Daoy (cell line): ENCODE measurements around the gene IGF2BP3. TPM values are rescaled to one million over a fixed set of nuclear protein-coding genes. Genes with fewer than 3 reads are reported as not detected.

Experiments
- DNase-seq: peaks from one replicate; pipeline ENCODE4 v3.0.0-alpha.2; 2015; ENCODE audit warnings: low read depth
- total RNA-seq: library from RNA; depleted of rRNA; stranded (reverse); fragments of >200 nt; shearing (Covaris generic); gene quantifications from 2 replicates; pipeline ENCODE4 v1.2.3, GENCODE V29; 2014

The IGF2BP3 gene
- total RNA-seq, 1 experiment from 2014 or later = 277 TPM

DNA sequence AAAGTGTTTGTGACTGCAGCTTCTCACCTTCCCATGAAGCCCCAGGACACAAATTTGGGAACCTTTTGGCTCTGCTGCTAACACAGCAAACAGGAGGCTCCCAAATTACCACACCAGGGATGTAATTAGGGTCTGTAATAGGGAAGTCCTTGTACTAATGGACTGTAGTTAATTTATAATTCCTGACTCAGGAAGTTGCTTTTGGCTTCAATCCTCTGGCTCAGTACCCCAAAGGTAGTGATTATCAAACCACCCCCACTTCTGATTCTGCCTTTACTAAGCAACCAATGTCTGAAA is 174.9 kb downstream of the IGF2BP3 start:
- no peak for DNase-seq

DNA sequence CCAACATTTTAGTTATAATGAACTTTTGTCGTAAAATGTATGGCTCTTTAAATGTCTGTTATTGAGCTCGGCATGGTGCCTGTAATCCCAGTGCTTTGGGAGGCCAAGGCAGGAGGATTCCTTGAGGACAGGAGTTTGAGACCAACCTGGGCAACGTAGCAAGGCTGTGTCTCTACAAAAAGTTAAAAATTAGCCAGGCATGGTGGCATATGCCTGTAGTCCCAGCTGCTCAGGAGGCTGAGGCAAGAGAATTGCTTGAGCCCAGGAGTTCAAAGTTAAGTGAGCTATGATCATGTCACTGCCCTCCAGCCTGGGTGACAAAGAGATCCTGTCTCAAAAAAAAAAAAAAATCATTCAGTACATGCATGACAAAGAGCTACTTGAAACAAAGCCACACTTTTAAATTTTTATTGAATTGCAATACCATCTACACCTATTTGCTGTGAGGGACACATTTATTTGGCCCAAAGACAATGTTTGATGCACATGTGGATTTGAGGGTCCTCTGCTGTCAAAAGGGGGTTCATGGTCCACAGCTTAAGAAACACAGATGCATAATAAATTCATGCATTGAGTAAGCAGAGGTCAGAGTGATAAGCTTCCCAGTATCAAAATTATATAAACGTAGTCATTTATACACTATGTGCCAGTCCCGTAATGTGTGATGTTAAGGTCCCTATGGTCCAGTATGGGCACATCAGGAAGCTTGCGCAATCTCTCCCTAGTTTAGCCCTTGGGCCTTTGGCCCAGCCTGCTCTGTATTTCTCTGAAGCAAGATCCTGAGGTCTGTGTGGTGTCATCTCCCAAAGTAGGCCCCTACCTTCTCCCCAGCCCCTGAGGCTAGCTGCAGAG is 175.5 kb downstream of the IGF2BP3 start:
- DNase-seq = no peak

DNA sequence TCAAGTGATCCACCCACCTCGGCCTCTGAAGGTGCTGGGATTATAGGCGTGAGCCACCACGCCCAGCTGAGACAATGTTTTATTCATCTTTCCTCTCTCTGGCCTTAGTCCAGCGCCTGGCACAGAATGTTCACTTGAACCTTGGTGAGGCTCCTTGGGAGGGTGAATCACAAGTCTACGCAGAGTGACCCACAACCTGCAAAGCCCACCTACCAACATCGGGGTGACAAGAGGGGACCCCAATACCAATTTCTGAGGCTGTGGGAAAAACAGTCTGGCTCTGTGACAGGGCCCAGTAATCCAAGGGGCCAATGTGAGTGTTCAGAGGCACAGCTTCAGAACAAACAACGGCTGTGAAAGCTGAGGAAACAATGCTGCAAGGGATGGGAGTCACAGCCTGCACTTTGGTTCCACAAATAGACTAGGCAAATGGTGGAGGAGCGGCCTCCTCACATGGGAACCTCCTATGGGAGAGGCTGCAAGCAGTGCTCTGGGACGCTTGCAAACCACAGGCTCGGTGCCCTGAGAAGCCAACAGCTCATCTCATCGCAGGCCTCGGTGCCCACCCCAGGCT is 176.7 kb downstream of the IGF2BP3 start:
- DNase-seq = no peak

DNA sequence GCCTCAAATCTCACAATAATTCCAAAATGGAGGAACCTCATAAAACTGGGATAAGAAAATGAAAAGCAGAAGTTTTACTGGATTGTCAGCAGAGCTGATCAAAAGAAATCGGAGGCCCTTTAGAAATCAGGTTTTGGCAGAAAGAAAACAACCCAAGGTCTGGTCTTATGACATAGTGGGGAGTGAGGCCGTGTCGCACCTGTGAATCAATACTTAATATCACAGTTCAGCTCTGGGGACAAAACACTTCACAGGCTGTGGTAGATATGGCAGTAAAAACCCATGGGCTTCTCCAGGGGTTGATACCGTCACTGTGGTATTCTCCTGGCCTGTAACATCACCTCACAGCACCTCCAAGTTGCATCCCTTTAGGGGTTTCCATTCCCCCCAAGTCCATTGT is 177.7 kb downstream of the IGF2BP3 start:
- DNase-seq = no peak

DNA sequence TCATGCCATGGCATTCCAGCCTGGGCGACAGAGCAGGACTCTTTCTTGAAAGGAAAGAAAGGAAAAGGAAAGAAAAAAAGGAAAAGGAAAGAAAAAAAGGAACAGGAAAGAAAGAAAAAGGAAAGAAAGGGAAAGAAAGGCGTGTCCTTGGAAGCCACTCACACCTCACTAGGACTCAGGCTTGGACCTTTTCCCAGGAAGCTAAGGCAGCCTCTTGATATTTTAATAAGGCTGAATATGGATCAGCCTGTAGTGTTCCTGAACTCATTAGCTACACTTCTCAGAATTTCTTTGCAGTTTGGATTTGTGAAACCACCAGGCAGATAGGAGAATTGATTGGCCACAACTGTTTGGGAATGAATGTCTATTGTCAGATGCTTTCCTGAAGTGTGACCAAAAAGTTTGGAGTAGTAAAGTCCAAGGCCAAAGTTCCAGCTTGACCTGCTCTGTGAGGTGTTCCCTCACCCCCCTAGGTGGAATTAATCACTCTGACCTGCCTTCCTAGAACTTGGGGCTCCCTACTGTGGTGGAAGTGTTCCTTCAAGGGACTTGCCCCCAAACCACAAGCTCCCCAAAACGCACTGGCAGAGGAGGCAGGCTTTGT is 178.2 kb downstream of the IGF2BP3 start:
- no peak for DNase-seq

DNA sequence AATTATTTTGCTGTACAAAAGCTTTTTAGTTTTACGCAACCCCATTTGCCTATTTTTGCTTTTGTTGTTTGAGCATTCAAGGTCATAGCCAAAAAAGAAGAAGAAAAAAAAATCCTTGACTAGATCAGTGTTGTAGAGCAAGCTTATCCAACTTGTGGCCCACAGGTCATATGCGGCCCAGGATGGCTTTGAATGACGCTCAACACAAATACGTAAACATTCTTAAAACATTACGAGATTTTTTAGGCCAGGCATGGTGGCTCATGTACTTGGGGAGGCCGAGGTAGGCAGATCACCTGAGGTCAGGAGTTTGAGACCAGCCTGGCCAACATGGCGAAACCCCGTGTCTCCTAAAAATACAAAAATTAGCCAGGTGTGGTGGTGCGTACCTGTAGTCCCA is 179.3 kb downstream of the IGF2BP3 start:
- DNase-seq = no peak

DNA sequence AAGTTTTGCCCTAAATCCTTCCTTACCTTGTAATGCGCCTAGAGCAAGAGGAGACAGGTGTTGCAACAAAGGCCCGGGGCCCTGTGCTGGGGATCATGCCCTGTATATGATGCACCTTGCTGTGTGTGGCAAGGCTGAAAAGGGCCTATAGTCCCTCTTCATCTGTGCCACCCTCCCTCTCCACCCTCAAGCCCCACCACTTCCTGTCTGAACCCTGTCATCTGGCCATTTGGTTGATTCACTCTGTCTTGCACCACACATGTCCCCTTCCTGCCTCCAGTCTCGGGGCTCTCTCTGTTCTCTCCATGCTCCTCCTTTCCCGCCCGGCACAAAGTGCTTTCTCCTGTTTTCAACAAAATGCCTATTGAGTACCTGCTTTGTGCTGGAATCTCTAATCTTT is 182.7 kb downstream of the IGF2BP3 start:
- no peak for DNase-seq

DNA sequence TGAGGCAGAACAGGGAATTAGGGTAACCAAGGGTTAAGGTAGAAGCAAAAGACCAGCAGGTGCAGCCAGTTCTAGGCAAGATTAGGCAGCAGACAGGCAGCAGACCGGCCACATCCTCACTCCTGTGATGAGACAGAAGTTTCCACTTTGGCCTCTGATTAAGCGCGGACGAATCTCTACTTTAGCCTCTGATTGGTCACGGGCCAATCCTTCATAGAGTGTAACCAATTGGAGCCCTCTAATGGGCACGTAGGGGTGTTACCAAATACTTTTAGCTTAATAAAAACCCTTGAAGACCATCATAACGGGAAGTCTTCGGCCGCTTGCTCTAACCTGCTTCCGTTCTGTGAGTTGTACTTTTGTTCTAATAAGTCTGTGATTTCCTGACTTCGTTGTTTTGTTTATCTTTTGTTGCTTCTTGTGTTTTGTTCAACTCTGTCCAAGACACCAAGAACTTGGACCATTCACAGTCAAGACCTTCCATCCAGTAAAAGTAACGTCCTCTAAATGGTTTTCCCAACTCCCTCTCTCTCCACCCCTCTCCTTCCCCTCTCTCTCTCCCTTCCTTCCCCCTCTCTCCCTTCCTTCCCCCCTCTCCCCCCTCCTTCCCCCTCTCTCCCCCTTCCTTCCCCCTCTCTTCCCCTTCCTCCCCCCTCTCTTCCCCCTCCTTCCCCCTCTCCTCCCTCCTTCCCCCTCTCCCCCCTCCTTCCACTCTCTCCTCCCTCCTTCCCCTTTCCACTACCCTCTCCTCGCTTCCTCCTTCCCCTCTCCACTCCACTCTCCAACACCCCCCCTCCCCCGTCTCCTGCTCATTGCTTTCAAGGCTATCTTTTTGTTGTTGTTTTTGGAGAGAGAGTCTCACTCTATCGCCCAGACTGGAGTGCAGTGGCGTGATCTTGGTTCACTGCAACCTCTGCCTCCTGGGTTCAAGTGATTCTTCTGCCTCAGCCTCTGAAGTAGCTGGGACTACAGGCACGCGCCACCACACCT is 184.3 kb downstream of the IGF2BP3 start:
- DNase-seq = no peak

DNA sequence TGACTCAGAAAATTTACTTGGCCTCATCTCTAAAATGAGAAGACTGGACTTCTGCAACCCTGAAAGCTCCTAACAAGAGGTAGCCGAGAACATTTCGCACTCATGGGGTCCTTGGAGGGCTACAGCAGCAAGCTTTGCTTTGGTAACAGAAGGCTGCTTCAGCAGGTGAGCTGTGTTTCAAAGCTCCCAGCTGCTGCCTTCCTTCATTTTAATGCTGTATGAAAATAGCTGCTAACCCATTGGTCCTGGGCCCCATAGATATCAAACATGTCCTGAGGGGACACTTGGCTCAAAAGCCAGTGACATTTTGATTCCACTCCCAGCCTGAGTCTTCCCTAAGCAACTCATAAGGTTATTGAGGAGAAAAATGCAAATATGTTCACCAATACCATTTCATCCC is 185.4 kb downstream of the IGF2BP3 start:
- no peak for DNase-seq

DNA sequence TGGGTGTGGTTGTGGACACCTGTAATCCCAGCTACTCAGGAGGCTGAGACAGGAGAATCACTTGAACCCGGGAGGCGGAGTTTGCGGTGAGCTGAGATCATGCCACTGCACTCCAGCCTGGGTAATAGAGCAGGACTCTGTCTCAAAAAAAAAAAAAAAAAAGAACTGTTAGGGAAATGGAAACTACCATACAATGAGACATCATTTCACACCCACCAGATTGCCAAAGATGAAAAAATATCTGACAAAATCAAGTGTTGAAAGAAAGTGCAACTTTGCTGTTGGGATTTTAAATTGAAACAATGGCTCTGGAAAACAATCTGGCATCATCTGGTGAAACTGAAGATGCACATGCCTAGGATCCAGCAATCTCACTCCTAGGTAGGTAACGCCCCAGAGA is 187.2 kb downstream of the IGF2BP3 start:
- DNase-seq = no peak

DNA sequence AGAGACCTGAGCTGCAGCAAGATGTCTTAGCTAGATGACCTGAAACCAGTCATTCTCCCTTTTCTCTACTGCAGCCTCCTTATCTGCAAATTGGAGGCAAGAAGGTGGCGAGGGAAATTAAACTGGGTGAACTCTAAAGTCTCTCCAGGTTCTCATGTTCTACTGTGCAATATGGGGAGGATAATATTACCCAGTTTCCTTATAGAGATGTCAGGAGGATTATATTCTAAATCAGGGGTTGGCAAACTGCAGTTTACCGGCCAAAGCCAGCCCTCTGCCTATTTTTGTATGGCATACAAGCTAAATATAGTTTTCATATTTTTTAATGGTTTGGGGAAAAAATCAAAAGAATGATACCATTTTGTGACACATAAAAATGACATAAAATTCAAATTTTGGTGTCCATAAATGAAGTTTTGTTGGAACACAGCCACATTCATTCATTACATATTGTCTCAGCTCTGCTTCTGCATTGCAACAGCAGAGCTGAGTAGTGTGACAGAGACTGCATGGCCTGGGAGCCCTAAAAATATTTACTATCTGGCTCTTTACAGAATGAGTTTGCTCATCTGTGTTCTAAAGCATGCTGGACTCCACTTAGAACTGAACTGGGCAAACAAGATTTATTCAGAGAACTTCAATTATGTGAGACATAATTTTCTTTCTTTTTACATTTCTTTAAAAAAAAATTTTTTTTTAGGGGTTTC is 190.3 kb downstream of the IGF2BP3 start:
- DNase-seq = no peak

DNA sequence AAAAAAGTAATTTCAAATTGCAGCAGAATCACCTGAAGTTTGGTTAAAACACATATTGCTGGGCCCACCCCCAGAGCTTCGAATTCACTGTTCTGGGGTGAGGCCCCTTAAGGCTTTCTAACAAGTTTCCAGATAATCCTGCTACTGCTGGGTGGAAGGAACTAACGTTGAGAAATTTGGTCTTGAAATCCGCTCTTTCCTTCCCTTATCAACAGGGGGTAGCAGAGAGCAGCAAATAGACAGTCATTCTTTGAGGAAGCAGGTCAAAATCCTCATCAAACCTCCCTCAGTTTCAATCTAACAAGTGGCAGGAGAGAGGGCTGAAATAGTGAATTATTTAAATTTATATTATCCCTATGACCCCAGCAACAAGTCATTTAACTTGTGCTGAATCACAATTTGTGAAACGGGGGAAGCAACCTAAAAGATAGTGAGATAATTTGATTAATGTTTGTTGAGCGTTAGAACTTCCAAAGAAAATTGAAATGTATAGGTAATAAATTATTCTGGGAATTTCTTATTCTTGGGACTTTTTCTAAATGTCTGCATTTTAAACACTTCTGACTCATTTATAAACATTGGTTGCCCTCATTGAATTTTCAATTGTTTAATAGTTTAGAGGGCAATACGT is 192.8 kb downstream of the IGF2BP3 start:
- DNase-seq = peak; percentile 82

DNA sequence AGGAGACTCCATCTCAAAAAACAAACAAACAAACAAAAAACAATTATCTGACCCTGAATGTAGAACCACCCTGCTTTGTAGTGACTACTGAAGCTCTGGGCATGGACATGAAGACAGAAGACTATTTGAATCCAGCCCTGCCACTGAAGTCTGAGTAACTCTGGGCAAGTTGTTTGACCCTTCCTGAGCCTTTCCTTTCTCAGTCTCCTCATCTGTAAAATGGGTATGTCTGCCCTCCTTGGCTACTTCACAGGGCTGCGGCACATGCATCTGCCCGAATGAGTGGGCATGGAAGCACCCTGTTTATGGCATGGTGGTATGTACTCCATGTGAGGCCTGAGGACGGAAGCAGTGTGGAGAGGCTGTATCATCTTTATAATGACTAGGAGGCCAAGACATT is 193.3 kb downstream of the IGF2BP3 start:
- no peak for DNase-seq

DNA sequence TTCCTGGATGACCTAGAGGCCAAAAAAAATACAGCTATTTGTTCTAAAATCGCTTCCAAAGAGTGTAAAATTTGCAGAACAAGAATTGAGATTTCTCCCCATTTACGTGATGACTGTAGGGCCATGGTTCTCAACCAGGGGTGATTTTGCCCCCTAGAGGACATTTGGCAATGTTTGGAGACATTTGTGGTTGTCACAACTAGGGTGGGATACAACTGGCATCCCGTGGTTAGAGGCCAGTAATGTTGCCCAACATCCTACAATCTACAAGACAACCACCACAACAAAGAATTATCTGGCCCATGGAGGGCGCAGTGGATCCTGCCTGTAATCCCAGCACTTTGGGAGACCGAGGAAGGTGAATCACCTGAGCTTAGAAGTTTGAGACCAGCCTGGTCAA is 193.9 kb downstream of the IGF2BP3 start:
- no peak for DNase-seq

DNA sequence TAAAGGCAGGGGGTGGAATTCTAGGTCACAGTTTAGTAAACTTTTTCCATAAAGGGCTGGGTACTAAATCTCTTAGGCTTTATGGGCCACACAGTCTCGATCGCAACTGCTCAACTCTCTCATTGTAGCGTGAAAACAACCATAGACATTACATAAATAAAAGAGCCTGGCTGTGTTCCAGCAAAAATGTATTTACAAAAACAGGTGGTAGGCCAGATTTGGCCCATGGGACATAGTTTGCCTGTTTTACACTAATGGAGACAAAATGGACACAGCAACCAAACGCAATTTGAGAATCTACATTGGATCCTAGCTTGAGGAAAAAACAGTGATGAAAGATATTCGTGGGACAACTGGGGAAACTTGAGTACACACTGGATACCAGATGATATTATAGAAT is 194.4 kb downstream of the IGF2BP3 start:
- DNase-seq = no peak

DNA sequence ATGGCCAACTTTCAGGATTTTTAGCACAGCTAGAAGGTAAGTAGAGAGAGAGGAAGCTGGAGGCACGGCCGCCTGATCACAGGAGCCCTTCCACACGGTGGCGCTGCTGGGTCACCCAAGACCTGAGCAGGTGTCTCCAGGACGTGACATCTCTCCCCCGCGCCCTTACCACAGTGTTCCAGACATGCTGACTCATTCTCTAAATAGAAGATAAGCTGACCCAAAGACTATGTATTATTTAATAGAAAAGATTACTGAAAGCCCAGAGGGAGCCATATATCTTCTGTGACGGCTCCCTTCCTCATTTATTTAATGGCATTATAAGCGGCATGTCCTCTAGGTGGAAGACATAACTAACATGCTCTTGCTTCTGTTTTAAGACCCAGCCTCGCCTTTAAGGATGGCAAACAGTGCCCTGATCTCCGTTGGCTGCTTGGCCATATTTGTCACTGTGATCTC is 197.1 kb downstream of the IGF2BP3 start:
- peak; percentile 100 for DNase-seq

DNA sequence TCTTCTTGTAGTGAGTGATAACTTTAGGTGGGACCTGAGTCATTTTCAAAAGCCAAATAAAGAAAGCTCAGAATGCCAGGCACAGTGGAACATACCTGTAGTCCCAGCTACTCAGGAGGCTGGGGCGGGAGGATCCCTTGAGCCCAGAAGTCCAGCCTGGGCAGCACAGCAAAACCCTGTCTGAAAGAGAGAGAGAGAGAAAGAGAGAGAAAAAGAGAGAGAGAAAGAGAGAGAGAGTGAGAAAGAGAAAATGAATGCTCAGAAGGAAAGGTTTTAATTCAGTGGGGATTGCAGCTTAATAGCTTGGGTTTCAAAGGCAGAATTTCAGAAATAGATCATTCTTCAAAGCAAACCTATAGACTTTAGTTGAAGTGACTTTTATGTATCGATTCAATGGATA is 198.0 kb downstream of the IGF2BP3 start:
- no peak for DNase-seq

DNA sequence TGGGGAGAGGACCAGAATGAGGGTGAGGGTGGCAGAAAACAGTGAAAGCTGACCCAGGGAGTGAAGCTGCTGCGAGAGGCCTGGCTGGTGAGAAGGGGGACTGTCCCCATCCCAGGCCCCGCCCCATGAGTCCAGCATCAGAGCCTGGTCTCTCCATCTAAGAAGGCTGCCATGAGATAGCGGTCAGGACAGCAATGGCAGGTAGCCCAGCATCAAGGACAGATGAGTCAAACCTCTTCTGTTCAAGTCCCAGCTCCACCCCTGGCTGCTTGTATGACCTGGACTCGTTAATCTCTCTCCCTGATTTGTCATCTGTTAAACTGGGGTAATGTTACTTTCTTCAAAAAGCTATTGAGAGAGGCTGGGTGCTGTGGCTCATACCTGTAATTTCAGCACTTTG is 201.5 kb downstream of the IGF2BP3 start:
- DNase-seq = peak; percentile 53

DNA sequence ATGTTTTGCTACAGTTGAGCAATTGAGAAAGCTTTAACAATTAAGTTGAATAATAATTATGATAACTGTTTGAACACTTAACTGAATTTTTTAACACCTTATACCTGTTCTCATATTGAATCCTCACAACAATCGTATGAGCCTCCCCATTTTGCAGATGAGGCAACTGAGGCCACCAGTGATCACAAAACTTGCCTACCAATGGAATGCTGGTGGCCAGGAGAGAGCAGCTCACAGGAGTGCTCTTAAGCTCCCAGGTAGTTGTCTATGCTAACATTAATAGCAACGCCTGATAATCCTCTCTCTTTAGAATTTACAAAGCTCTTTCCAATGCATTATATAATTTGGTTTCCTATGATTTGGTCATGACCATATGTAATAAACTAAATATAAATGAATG is 202.1 kb downstream of the IGF2BP3 start:
- no peak for DNase-seq

DNA sequence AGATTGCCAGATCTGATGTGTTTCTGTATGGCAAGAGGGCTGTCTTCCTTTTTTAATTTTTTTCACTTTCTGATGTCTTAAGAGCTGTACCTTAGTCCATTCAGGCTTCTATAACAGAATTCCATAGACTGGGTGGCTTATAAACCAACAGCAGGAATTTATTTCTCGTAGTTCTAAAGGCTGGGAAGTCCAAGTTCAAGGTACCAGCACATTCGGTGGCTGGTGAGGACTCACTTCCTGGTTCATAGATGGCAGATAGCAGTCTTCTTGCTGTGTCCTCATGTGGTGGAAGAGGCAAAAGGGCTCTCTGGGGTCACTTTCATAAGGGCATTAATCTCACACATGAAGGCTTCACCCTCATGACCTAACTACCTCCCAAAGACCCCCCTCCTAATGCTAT is 202.9 kb downstream of the IGF2BP3 start:
- DNase-seq = no peak

DNA sequence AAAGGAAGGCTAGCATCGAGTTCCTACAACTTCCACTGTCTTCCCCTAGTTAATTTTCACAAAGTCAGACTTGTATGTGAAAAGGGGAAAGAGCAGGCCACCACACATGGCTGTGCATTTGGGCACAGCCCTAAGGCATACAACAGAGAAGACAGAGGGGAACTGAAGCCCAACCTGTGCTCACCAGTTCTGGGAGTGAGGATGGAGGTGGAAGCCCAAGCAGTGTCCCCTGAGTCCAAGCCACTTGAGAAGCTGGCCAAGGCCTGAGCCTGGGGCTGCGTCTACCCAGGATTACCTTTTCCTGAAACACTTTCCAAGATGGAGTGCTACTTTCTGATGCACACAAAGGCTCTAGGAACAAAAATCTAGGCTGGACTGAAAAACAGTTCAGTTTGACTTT is 203.4 kb downstream of the IGF2BP3 start:
- DNase-seq = no peak
